Central memory CD4-positive, alpha-beta T cell (primary cell): ENCODE measurements around the gene KIAA2012.

Source experiments
- DNase-seq: peaks from one replicate; pipeline ENCODE4 v3.0.0; 2022

KIAA2012 gene

GRCh38 chr2:202088777-202089176 is 15.7 kb downstream of the KIAA2012 start:
- DNase-seq: no peak

DNA sequence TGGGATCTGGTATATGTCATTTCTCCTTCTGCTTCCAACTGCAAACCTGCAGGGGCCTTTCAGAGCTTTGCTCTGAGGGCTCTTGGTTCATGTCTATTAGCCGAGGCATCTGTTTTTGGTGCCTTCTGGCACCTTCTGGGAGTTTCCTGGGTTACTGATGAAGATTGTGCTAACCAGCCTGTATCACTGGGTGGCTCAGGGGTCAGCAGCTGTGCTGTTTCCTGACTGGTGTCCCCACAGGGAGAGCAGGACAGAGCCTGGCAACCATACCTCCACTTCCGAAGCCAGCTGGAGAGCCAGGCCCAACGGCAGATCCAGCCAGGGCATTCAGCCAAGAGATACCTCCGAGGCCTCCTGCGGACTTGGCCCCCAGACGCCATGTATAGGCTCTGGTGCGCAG is 17.5 kb downstream of the KIAA2012 start:
- DNase-seq: no peak

DNA sequence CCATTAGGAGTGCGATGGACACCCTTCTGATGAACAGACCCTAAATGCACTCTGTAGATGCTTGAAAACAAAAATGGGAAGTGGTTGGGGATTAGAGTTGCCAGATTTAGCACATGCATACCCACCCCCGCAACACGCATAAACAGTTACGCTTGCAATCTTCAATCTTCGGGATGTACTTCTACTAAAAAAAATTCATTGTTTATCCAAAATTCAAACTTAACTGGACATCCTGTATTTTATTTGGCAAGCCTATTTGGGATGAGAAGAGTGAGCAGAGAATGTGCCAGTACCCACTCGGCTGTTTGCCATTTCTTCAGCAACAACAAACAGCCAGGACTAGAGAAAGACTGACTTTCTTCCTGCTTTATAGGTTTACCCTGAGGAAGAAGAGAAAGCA is 18.4 kb downstream of the KIAA2012 start:
- no peak for DNase-seq

GRCh38 chr2:202094426-202094986 is 21.5 kb downstream of the KIAA2012 start:
- no peak for DNase-seq

DNA sequence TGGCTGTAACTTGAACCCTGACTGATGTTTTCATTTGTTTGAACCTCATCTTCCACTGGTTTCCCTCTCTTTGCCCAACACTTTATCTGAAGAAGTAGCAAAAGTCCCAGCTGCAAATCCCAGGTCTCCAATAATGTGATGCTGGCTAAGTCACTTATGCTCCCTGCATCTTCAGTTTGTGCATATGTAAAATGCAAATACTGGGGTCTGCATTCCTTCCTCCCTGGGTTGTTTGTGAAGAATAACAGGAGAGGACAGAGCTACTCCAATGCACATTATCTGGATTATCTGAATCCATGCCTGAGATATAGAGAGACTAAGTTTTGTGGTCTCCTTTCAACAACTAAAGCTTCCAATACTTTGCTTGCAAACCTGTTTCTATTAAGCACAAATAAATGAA is 22.2 kb downstream of the KIAA2012 start:
- DNase-seq: no peak

GRCh38 chr2:202096736-202097135 is 23.7 kb downstream of the KIAA2012 start:
- DNase-seq: no peak

DNA sequence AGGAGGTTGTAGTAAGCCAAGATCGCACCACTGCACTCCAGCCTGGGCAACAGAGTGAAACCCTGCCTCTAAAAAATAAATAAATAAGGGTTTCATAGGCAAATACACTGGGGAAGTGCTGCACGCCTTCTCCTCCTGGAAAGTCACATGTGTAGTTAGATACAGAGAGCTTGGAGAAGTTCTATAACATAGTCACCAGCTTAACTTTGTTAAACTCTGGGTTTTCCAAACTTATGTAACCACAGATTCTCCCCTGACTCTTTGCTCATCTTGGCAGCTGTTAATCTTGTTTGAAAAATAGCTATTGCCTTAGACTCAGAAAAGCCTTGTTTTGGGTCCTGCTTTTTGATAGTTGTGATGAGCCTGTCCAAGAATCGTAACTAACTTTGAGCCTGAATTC is 25.2 kb downstream of the KIAA2012 start:
- DNase-seq: no peak

GRCh38 chr2:202099515-202099914 is 26.5 kb downstream of the KIAA2012 start:
- no peak for DNase-seq

- DNase-seq: no peak
These were observed 27.1 kb downstream of the KIAA2012 start for GRCh38 chr2:202100176-202100575.

DNA sequence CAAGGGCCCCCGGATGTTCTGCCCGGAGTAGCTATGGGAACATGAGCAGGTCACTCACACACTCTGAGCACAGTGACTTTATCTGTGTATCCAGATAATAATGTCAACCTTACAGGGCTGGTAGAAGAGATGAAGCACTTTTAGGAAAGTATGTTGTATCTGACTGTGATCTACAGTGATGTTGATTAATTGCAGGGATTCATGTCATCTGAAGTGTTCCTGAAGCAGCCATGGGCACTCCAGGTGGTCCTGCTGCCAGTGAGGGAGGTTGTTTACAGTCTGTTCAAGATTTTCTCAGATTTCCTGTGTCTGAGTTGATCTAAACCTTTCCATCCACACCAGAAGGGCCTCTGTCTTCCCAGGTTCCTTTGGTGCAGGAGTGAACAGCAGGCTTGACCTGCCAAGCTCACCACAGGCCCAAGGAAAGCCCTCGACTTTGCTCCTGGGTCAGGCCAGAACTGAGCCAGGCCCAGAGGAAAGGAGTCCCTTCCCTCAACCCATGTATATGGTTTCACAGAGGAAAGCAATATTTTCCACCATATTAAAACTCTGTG is 28.0 kb downstream of the KIAA2012 start:
- no peak for DNase-seq

GRCh38 chr2:202102425-202103000 is 29.5 kb downstream of the KIAA2012 start:
- no peak for DNase-seq

DNA sequence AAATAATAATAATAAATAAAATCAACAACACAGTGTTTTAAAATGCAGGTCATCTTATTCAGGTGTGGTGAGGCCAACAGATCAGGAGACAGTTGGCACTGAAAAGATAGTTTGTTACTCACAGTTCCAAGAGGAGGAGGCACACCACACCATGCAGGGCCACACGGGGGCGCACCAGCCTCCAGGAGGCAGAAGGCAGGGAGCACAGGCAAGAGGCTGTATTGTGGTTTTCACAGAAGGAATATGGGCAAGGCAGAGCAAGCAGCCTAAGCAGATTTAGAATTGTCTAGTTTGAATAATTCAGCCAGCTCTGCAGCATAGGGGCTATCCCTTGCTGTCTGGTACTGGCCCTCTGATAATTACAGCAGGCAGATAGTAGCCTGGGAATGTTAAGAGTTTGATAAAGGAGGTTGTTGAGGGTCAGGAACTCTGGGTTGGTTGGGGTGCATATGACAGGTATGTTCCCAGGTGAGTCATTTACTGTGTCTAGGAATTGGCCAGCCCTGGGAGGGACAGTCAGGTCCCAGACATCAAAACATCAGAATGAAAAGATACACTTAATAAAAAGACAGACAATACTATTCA is 31.3 kb downstream of the KIAA2012 start:
- DNase-seq: no peak

- DNase-seq: no peak
These were observed 32.0 kb downstream of the KIAA2012 start for GRCh38 chr2:202105025-202105424.

GRCh38 chr2:202108345-202108744 is 35.3 kb downstream of the KIAA2012 start:
- DNase-seq: no peak

GRCh38 chr2:202109139-202109736 is 36.2 kb downstream of the KIAA2012 start:
- DNase-seq: no peak

DNA sequence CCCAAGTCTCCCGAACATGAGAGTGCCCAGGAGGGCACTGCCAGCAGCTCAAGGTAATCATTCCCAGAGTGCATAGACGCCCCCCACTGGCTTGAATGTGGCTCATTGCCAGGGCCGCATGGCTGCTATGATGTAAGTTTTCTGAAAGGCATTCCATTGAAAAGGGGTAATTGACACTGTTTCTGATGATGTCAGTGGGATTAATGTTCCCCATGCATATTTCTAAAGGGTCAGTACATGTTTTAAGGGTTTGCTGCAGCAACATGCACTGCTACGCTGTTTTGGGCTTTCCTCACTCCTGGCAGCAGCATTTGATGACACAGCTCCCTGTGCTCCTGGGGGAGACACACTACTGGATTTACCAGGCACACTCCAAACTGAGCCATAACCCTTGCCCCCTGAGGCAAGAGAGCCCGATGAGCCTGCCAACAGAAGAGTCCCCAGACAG is 36.7 kb downstream of the KIAA2012 start:
- no peak for DNase-seq

DNA sequence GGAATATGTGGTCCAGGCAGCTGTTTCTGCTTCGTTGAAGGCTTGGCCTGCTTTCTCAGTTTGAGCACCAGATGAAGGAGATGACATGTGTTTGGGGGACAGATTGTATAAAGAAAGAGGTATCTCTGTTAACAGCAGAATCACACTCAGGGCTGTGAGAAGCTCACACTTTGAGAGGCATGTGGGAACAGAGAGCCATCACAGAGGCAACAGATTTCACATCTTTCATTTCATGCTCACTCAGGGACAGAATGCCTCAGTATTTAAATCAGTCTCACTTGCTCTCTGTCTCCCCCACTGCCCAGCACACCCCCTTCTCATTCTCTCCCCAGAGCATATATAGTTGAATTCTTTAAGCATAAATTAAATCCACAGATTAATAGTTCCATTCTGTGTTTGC is 37.4 kb downstream of the KIAA2012 start:
- DNase-seq: no peak

DNA sequence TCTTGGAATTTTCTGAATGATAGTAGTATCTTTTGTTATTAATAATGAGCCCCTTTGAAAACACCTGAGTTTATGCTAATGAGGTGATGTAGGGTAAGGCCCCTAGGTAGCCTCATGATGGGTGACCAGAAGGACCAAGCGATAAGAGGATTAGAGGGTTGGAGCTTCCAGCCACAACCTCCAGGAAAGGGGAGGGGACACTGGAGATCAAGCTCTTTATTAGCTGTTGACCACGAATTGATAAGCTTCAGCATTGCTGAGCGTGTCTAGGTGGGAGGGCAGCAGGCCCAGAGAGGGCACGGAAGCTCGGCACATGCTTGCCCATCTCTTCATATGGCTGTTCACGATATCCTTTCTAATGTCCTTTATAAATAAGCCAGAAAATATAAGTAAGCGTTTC is 39.0 kb downstream of the KIAA2012 start:
- no peak for DNase-seq

DNA sequence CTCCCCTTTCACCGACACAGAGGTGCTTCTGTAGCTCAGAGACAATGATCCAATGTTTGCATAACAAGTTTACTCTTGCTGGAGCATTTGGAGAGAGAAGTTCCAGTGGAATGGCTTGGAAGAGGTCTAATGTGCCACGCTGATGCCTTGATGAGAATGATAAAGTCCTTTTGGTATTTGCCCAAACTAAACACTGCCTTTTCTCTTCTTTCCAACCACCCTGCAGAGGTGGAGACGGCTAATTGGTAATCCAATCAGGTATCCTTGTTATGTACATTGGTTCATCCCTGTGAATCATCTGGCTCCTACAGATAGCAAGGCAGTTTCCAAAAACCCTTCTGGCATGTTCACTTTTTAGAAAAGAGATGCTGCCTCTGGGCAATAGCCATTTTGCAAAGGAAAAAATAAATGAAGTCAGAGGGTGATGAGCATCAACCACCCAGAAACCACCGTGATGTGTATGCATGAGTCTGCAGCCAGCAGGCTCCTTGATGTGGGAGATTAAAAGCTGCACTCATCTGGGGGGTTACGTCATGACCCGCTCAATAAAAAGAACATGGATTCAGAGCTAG is 40.6 kb downstream of the KIAA2012 start:
- DNase-seq: no peak

GRCh38 chr2:202114291-202114690 is 41.2 kb downstream of the KIAA2012 start:
- no peak for DNase-seq

DNA sequence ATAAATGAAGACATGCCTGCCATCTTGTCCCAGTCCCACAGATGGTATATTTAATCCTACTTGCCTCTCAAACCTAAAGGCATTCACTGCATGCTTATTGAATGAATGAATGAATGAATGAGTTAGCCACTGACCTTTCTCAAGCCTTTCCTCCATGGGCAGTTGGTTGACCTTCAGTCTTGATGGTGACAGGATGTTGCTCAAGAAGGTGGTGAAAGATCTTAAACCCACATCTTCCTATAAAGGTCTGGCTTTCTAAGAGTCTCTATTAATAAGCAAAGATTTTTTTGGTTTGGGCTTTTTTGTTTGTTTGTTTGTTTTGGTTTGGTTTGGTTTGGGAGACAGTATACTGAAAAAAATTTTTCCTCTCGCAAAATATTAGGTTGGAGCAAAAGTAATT is 41.7 kb downstream of the KIAA2012 start:
- no peak for DNase-seq

DNA sequence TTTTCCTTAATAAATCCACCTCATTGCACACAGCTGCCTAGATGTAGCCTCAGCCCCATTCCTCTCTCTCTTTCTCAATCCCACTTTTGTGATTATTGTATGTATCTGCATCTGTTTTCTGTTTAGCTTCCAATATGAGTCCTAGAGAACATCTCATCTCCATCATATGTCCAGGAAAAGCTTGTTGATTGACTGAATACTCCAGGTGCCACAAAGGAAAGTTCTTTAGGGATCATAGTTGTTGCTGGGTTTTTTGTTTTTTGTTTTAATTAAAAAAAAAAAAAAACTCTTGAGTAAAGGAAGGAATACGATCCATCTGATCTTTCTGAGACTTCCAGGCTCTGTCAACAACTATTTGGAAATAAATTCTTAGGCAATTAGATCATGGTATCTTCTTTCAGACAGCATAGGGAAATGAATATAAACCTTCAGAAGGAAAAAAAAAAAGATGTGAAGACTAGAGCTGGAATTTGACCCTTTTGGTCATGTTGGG is 42.5 kb downstream of the KIAA2012 start:
- DNase-seq: no peak

DNA sequence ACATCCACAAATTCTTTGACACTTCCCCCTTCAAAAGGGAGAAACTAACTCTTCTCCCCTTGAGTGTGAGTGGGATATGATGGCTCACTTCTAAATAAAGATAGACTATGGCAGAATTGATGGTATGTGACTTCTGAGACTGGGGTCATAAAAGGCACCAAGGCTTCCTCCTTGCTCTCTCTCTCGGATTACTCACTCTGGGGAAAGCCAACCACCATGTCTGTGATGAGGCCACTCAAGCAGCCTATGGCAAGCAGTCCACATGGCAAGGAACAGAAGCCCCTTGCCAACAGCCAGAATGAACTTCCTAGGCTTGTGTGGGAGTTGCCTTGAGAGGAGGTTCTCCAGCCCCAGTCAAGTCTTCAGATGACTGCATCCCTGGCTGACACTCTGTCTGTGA is 43.6 kb downstream of the KIAA2012 start:
- DNase-seq: no peak

DNA sequence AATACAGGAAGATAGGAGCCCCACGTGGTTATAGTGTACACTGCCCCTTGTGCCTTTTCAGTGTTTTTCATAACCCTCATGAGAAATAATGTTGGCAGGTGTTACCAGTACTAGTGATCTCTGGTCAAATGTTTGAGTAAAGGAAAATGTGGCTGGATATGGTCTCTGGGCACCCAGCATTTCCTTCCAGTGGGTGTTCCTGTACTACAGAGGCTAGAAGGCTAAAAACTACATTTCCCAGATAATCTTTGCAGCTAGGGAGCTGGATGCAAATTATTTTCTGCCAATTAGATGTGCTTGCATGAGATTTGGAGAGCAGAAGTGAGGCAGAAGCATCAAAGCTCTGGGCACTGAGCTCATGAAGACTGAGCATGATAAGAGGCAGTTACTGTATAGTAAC is 45.1 kb downstream of the KIAA2012 start:
- DNase-seq: no peak
